SK-N-SH treated with all-trans-retinoic acid at 6 μM for 48 hours (cell line): ENCODE data around the gene CYP26C1.

ENCODE experiments used
- ATAC-seq: fragments of 200-7000 bp; cut with Tn5 transposase; 3 replicates; pipeline ENCODE4 v1.9.1; 2020; ENCODE audit warnings: mild to moderate bottlenecking, moderate library complexity
- ARNTL ChIP-seq: fragments of 450-650 bp; formaldehyde crosslinking; IDR thresholded peaks from 2 replicates; pipeline ENCODE4 v1.5.0; 2020; ENCODE audit warnings: low read depth, mild to moderate bottlenecking, moderate library complexity, borderline replicate concordance
- BACH2 ChIP-seq: fragments of 250-450 bp; sonication (Bioruptor Pico); IDR thresholded peaks from 2 replicates; pipeline ENCODE4 v1.9.0; 2021; ENCODE audit warnings: mild to moderate bottlenecking, borderline replicate concordance
- CREB5 ChIP-seq: fragments of 250-450 bp; sonication (Bioruptor Pico); IDR thresholded peaks from 2 replicates; pipeline ENCODE4 v1.5.1; 2020; ENCODE audit warnings: low read depth, mild to moderate bottlenecking, moderate library complexity
- CSDC2 ChIP-seq: fragments of 250-450 bp; sonication (Bioruptor Pico); IDR thresholded peaks from 2 replicates; pipeline ENCODE4 v1.5.0; 2020; ENCODE audit warnings: mild to moderate bottlenecking, moderate library complexity
- CSRNP3 ChIP-seq: fragments of 250-450 bp; sonication (Bioruptor Pico); IDR thresholded peaks from 2 replicates; pipeline ENCODE4 v1.5.1; 2021; ENCODE audit warnings: mild to moderate bottlenecking, moderate library complexity
- ESRRG ChIP-seq: fragments of 250-450 bp; sonication (Bioruptor Pico); IDR thresholded peaks from 2 replicates; pipeline ENCODE4 v1.6.1; 2021; ENCODE audit warnings: mild to moderate bottlenecking
- GLIS3 ChIP-seq: fragments of 250-450 bp; sonication (Bioruptor Pico); IDR thresholded peaks from 2 replicates; pipeline ENCODE4 v1.5.0; 2020; ENCODE audit warnings: mild to moderate bottlenecking, moderate library complexity
- ISL1 ChIP-seq: fragments of 250-450 bp; sonication (Bioruptor Pico); IDR thresholded peaks from 2 replicates; pipeline ENCODE4 v2.1.2; 2022; ENCODE audit warnings: mild to moderate bottlenecking, moderate library complexity
- OSR1 ChIP-seq: fragments of 250-450 bp; sonication (Bioruptor Pico); IDR thresholded peaks from 2 replicates; pipeline ENCODE4 v1.8.0; 2022; ENCODE audit warnings: moderate library complexity, mild to moderate bottlenecking, inconsistent platforms
- PATZ1 ChIP-seq: fragments of 250-450 bp; sonication (Bioruptor Pico); IDR thresholded peaks from 2 replicates; pipeline ENCODE4 v1.8.0; 2020; ENCODE audit warnings: mild to moderate bottlenecking, moderate library complexity, borderline replicate concordance
- POU6F1 ChIP-seq: fragments of 250-450 bp; sonication (Bioruptor Pico); IDR thresholded peaks from 2 replicates; pipeline ENCODE4 v1.8.0; 2021; ENCODE audit warnings: low read depth, mild to moderate bottlenecking, moderate library complexity, borderline replicate concordance
- PPARA ChIP-seq: fragments of 250-450 bp; sonication (Bioruptor Pico); IDR thresholded peaks from 2 replicates; pipeline ENCODE4 v1.5.0; 2020; ENCODE audit warnings: mild to moderate bottlenecking, borderline replicate concordance
- RARB ChIP-seq: fragments of 250-450 bp; sonication (Bioruptor Pico); IDR thresholded peaks from 2 replicates; pipeline ENCODE4 v1.8.0; 2021; ENCODE audit warnings: mild to moderate bottlenecking, moderate library complexity
- SNAI2 ChIP-seq: fragments of 250-450 bp; sonication (Bioruptor Pico); IDR thresholded peaks from 2 replicates; pipeline ENCODE4 v1.5.0; 2020; ENCODE audit warnings: mild to moderate bottlenecking, moderate library complexity
- TCF4 ChIP-seq: fragments of 250-450 bp; sonication (Bioruptor Pico); IDR thresholded peaks from 2 replicates; pipeline ENCODE4 v1.8.0; 2021; ENCODE audit warnings: mild to moderate bottlenecking, moderate library complexity, borderline replicate concordance
- TOX ChIP-seq: fragments of 250-450 bp; sonication (Bioruptor Pico); IDR thresholded peaks from 2 replicates; pipeline ENCODE4 v1.8.0; 2021; ENCODE audit warnings: mild to moderate bottlenecking, moderate library complexity, borderline replicate concordance
- TSHZ2 ChIP-seq: fragments of 250-450 bp; sonication (Bioruptor Pico); IDR thresholded peaks from 2 replicates; pipeline ENCODE4 v1.5.0; 2020; ENCODE audit warnings: mild to moderate bottlenecking, moderate library complexity
- ZC3H10 ChIP-seq: fragments of 250-450 bp; sonication (Bioruptor Pico); IDR thresholded peaks from 2 replicates; pipeline ENCODE4 v1.5.1; 2021; ENCODE audit warnings: mild to moderate bottlenecking, moderate library complexity
- ZFP3 ChIP-seq: fragments of 250-450 bp; sonication (Bioruptor Pico); IDR thresholded peaks from 2 replicates; pipeline ENCODE4 v1.5.0; 2020; ENCODE audit warnings: mild to moderate bottlenecking, moderate library complexity
- ZFP30 ChIP-seq: fragments of 450-650 bp; formaldehyde crosslinking; IDR thresholded peaks from 2 replicates; pipeline ENCODE4 v1.5.0; 2022; ENCODE audit warnings: mild to moderate bottlenecking, moderate library complexity
- ZNF565 ChIP-seq: fragments of 450-650 bp; formaldehyde crosslinking; conservative IDR thresholded peaks from 2 replicates; pipeline ENCODE4 v1.5.0; 2020; ENCODE audit warnings: low read depth, mild to moderate bottlenecking, moderate library complexity
- ZNF70 ChIP-seq: fragments of 450-650 bp; formaldehyde crosslinking; IDR thresholded peaks from 2 replicates; pipeline ENCODE4 v1.5.0; 2020; ENCODE audit warnings: mild to moderate bottlenecking, moderate library complexity
- ZNF8 ChIP-seq: fragments of 450-650 bp; formaldehyde crosslinking; IDR thresholded peaks from 2 replicates; pipeline ENCODE4 v1.5.0; 2020; ENCODE audit warnings: mild to moderate bottlenecking, moderate library complexity

The CYP26C1 gene

GRCh38 chr10:93091960-93092359 lies 31.4 kb downstream of the CYP26C1 start:
- no peak for ATAC-seq
- TF ChIP-seq ZC3H10 (CRISPR knock-in tag), result no peak
- no peak for TF ChIP-seq ZNF8 (CRISPR knock-in tag)
- no peak for TF ChIP-seq TSHZ2 (CRISPR knock-in tag)
- no peak for TF ChIP-seq ZNF565 (CRISPR knock-in tag)
- no peak for TF ChIP-seq RARB (CRISPR knock-in tag)
- TF ChIP-seq SNAI2 (CRISPR knock-in tag), result no peak
- no peak for TF ChIP-seq ARNTL
- no peak for TF ChIP-seq ESRRG (CRISPR knock-in tag)
- TF ChIP-seq GLIS3 (CRISPR knock-in tag), result no peak
- no peak for TF ChIP-seq CSDC2
- TF ChIP-seq BACH2 (CRISPR knock-in tag), result no peak
- TF ChIP-seq ISL1 (CRISPR knock-in tag), result no peak
- no peak for TF ChIP-seq TCF4 (CRISPR knock-in tag)
- no peak for TF ChIP-seq PPARA (CRISPR knock-in tag)
- no peak for TF ChIP-seq CSRNP3 (CRISPR knock-in tag)
- TF ChIP-seq CREB5 (CRISPR knock-in tag), result no peak

GRCh38 chr10:93095225-93095624 lies 34.6 kb downstream of the CYP26C1 start:
- no peak for TF ChIP-seq CSDC2
- no peak for ATAC-seq

- TF ChIP-seq POU6F1 (no peak), CSDC2 (no peak), RARB (CRISPR knock-in tag) (no peak), TOX (CRISPR knock-in tag) (no peak), CSRNP3 (CRISPR knock-in tag) (no peak), ZNF565 (CRISPR knock-in tag) (no peak), ZNF70 (CRISPR knock-in tag) (no peak), PPARA (CRISPR knock-in tag) (no peak), OSR1 (CRISPR knock-in tag) (no peak), ZNF8 (CRISPR knock-in tag) (no peak), ZFP30 (no peak), GLIS3 (CRISPR knock-in tag) (no peak), ZFP3 (CRISPR knock-in tag) (no peak), ZC3H10 (CRISPR knock-in tag) (no peak), ISL1 (CRISPR knock-in tag) (no peak), TCF4 (CRISPR knock-in tag) (no peak), ESRRG (CRISPR knock-in tag) (no peak), PATZ1 (CRISPR knock-in tag) (no peak), ARNTL (no peak), CREB5 (CRISPR knock-in tag) (no peak)
- TF ChIP-seq, all 23 proteins: peak for 0
- ATAC-seq, result no peak
Observed at GRCh38 chr10:93096901-93097300, 36.3 kb downstream of the CYP26C1 start.
